BJ (cell line): ENCODE results near the gene IL21R. TPM values are rescaled to one million over a fixed set of nuclear protein-coding genes. Genes with fewer than 3 reads are reported as not detected.

Experiments
- CTCF ChIA-PET: fragments of 350-600 bp; formaldehyde crosslinking; extraction: SDS; loops from one replicate; lab custom pipeline; 2021; ENCODE audit warnings: antibody characterized with exemption, inconsistent platforms; lab: Yijun Ruan, JAX
- POLR2A ChIA-PET: fragments of 300-600 bp; sonication (Branson Sonifier 250); formaldehyde crosslinking; extraction: SDS; loops from one replicate; lab custom pipeline; 2021; ENCODE audit warnings: antibody characterized with exemption; lab: Charles Lee
- DNase-seq: peaks from one replicate; pipeline ENCODE4 v3.0.0-alpha.2; 2011; ENCODE audit warnings: low read depth
- H3K27me3 ChIP-seq: 2 replicates; pipeline ENCODE4 v1.6.0; 2011; ENCODE audit warnings: low read length; ENCODE audit not compliant: control insufficient read depth, insufficient read depth
- H3K36me3 ChIP-seq: 2 replicates; pipeline ENCODE4 v1.5.1; 2011; ENCODE audit warnings: low read length; ENCODE audit not compliant: control insufficient read depth, insufficient read depth
- H3K4me3 ChIP-seq: 2 replicates; pipeline ENCODE4 v1.5.1; 2011; ENCODE audit warnings: low read depth, mild to moderate bottlenecking, control low read depth, low read length
- CTCF ChIP-seq: IDR thresholded peaks from 2 replicates; pipeline ENCODE4 v1.5.1; 2011; ENCODE audit warnings: low read depth, mild to moderate bottlenecking, control low read depth, inconsistent platforms, low read length, moderate library complexity; ENCODE audit not compliant: insufficient read depth
- polyA minus RNA-seq: library from RNA; depleted of rRNA, polyadenylated mRNA; stranded (reverse); fragments of >200 nt; gene quantifications from 2 replicates; pipeline ENCODE4 v1.2.3, GENCODE V29; 2011; rRNA and poly(A)+ RNA removed
- polyA plus RNA-seq: library from polyadenylated mRNA; depleted of rRNA; stranded (reverse); fragments of >200 nt; gene quantifications from 2 replicates; pipeline ENCODE4 v1.2.3, GENCODE V29; 2011; rRNA removed

The IL21R gene
- 0.33 and 0.58 TPM in 2 replicates for polyA plus RNA-seq
- polyA minus RNA-seq = 0.57 and 0.76 TPM in 2 replicates

- POLR2A ChIA-PET = interaction anchor here (0.5 to 0.6 kb wide), 2 partner anchors 62 to 1217 kb away, joined by 4 to 10 read pairs; no protein-coding TSS in a partner anchor
- Histone ChIP-seq H3K36me3 (no peaks in the 10 kb centered on the region), H3K27me3 (no peaks in the 10 kb centered on the region), H3K4me3 (no peak within 1 kb of the TSS)
- CTCF ChIA-PET = interaction anchor here (1.0 kb wide), 1 partner anchor 259 kb away, joined by 3 read pairs; no protein-coding TSS in a partner anchor
- no peak for TF ChIP-seq CTCF
- peak; percentile 26 for DNase-seq
Measured at GRCh38 chr16:27401768-27402568, at the start of gene IL21R. Gene IL21R (plus strand): TSS chr16:27402174. CDS start chr16:27430072, 27,898 bp downstream.

GRCh38 chr16:27353853-27354252, 48.1 kb upstream of the IL21R start:
- H3K27me3 ChIP-seq = no peaks in the 10 kb centered on the region
- ChIA-PET CTCF (interaction anchor here (2.4 kb wide), 1 partner anchor 14 kb away, joined by 10 read pairs; no protein-coding TSS in a partner anchor), POLR2A (no interaction called here)
- no peak for TF ChIP-seq CTCF
- no peak overlapping the region for H3K4me3 ChIP-seq
- no peak for DNase-seq
- peaks cover 19% of the 10 kb centered on the region for H3K36me3 ChIP-seq

- TF ChIP-seq CTCF = peak; percentile 37
- CTCF ChIA-PET = interaction anchor here (0.6 to 3.2 kb wide), 7 partner anchors 10 to 880 kb away, joined by 3 to 12 read pairs (median 3); no protein-coding TSS in a partner anchor
- POLR2A ChIA-PET = no interaction called here
Measured at GRCh38 chr16:27355610-27356009, 46.4 kb upstream of the IL21R start.

GRCh38 chr16:27356794-27357193, 45.2 kb upstream of the IL21R start:
- Histone ChIP-seq H3K27me3 (no peaks in the 10 kb centered on the region), H3K4me3 (no peak overlapping the region), H3K36me3 (peaks cover 27% of the 10 kb centered on the region)
- DNase-seq = no peak
- no peak for TF ChIP-seq CTCF
- CTCF ChIA-PET = interaction anchor here (1.1 to 3.2 kb wide), 3 partner anchors 10 to 122 kb away, joined by 3 to 12 read pairs (median 4); no protein-coding TSS in a partner anchor
- POLR2A ChIA-PET = no interaction called here

More at GRCh38 chr16:27355610-27356009, 46.4 kb upstream of the IL21R start:
- no peak for DNase-seq
- Histone ChIP-seq H3K36me3 (peaks cover 24% of the 10 kb centered on the region), H3K4me3 (no peak overlapping the region), H3K27me3 (no peaks in the 10 kb centered on the region)

GRCh38 chr16:27359051-27359450, 42.9 kb upstream of the IL21R start:
- Histone ChIP-seq H3K27me3 (no peaks in the 10 kb centered on the region), H3K36me3 (peaks cover 30% of the 10 kb centered on the region), H3K4me3 (no peak overlapping the region)
- CTCF ChIA-PET = no interaction called here
- POLR2A ChIA-PET = no interaction called here
- no peak for DNase-seq
- no peak for TF ChIP-seq CTCF
